ENCODE data around the gene SIPA1L3.

- TF ChIP-seq POLR2A (IDR thresholded peaks at IDR 0.05) = no peak
- TF ChIP-seq, protein P1, sequence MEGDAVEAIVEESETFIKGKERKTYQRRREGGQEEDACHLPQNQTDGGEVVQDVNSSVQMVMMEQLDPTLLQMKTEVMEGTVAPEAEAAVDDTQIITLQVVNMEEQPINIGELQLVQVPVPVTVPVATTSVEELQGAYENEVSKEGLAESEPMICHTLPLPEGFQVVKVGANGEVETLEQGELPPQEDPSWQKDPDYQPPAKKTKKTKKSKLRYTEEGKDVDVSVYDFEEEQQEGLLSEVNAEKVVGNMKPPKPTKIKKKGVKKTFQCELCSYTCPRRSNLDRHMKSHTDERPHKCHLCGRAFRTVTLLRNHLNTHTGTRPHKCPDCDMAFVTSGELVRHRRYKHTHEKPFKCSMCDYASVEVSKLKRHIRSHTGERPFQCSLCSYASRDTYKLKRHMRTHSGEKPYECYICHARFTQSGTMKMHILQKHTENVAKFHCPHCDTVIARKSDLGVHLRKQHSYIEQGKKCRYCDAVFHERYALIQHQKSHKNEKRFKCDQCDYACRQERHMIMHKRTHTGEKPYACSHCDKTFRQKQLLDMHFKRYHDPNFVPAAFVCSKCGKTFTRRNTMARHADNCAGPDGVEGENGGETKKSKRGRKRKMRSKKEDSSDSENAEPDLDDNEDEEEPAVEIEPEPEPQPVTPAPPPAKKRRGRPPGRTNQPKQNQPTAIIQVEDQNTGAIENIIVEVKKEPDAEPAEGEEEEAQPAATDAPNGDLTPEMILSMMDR (IDR thresholded peaks at IDR 0.05) = no peak
These were observed 114.3 kb downstream of the SIPA1L3 start for GRCh38 chr19:38021352-38021751.

Data from adrenal gland (tissue), 5 donors.